PC-3 (cell line): Measurements from ENCODE around the gene CHMP6. TPM values are rescaled to one million over a fixed set of nuclear protein-coding genes. Genes with fewer than 3 reads are reported as not detected.

Experiments used
- ATAC-seq: fragments of 200-7000 bp; cut with Tn5 transposase; 2 replicates; pipeline ENCODE4 v1.9.1; 2020; ENCODE audit warnings: mild to moderate bottlenecking, moderate library complexity
- BruUV-seq: library from RNA; stranded (reverse); fragments of 400-500 nt; replicated peaks from 2 replicates; lab custom pipeline; 2021; lab: Mats Ljungman, UMichigan
- CTCF ChIA-PET: fragments of 300-600 bp; sonication (Branson Sonifier 250); formaldehyde crosslinking; loops from one replicate; lab custom pipeline; 2022; ENCODE audit warnings: antibody characterized with exemption; lab: Charles Lee
- POLR2A ChIA-PET: fragments of 300-600 bp; sonication (Branson Sonifier 250); formaldehyde crosslinking; loops from one replicate; lab custom pipeline; 2022; ENCODE audit warnings: antibody characterized with exemption; ENCODE audit not compliant: unreplicated experiment; lab: Charles Lee
- DNase-seq: peaks from one replicate; pipeline ENCODE4 v3.0.0-alpha.2; 2015
- H2AFZ ChIP-seq: fragments of 300-600 bp; sonication (generic); 2 replicates; pipeline ENCODE4 v1.6.0; 2016; ENCODE audit warnings: antibody characterized with exemption, low read length
- H3F3A ChIP-seq: fragments of 300-600 bp; sonication (generic); one replicate; pipeline ENCODE4 v1.6.0; 2017; ENCODE audit warnings: antibody characterized with exemption, low read length, control low read depth, mild to moderate bottlenecking; ENCODE audit not compliant: unreplicated experiment
- H3K27ac ChIP-seq: fragments of 300-600 bp; sonication (generic); 2 replicates; pipeline ENCODE4 v1.5.1; 2016; ENCODE audit warnings: mild to moderate bottlenecking, low read length
- H3K27me3 ChIP-seq: fragments of 300-600 bp; sonication (generic); 2 replicates; pipeline ENCODE4 v1.6.1; 2016; ENCODE audit warnings: low read length, mixed read lengths
- H3K36me3 ChIP-seq: fragments of 300-600 bp; sonication (generic); 2 replicates; pipeline ENCODE4 v1.6.1; 2016; ENCODE audit warnings: low read depth, mixed run types, low read length, mixed read lengths
- H3K4me1 ChIP-seq: fragments of 300-600 bp; sonication (generic); 2 replicates; pipeline ENCODE4 v1.5.1; 2016; ENCODE audit warnings: low read length; ENCODE audit not compliant: insufficient read depth
- H3K4me2 ChIP-seq: fragments of 300-600 bp; sonication (generic); 2 replicates; pipeline ENCODE4 v1.6.0; 2016; ENCODE audit warnings: low read length
- H3K4me3 ChIP-seq: fragments of 300-600 bp; sonication (generic); 2 replicates; pipeline ENCODE4 v1.5.1; 2016; ENCODE audit warnings: mild to moderate bottlenecking, low read length, mixed read lengths
- H3K79me2 ChIP-seq: fragments of 300-600 bp; sonication (generic); 2 replicates; pipeline ENCODE4 v1.6.1; 2017; ENCODE audit warnings: low read length, mixed read lengths
- H3K9ac ChIP-seq: fragments of 300-600 bp; sonication (generic); 2 replicates; pipeline ENCODE4 v1.6.0; 2016; ENCODE audit warnings: mild to moderate bottlenecking, low read length
- H3K9me2 ChIP-seq: fragments of 300-600 bp; sonication (generic); replicated peaks from 2 replicates; pipeline ENCODE4 v1.6.1; 2016; ENCODE audit warnings: mixed run types, low read length, mixed read lengths
- H3K9me3 ChIP-seq: fragments of 300-600 bp; sonication (generic); 2 replicates; pipeline ENCODE4 v1.6.1; 2016; ENCODE audit warnings: low read length, mixed read lengths
- H4K20me1 ChIP-seq: fragments of 300-600 bp; sonication (generic); 2 replicates; pipeline ENCODE4 v1.6.1; 2016; ENCODE audit warnings: low read length, mixed read lengths
- CTCF ChIP-seq: fragments of 300-600 bp; sonication (generic); conservative IDR thresholded peaks from 2 replicates; pipeline ENCODE4 v1.5.1; 2017; ENCODE audit warnings: antibody characterized with exemption, low read depth, mild to moderate bottlenecking, low read length
- EZH2 ChIP-seq: fragments of 300-600 bp; sonication (generic); IDR thresholded peaks from one replicate; pipeline ENCODE4 v1.6.1; 2017; ENCODE audit warnings: antibody characterized with exemption, mild to moderate bottlenecking, low read length; ENCODE audit not compliant: unreplicated experiment
- EZH2phosphoT487 ChIP-seq: fragments of 300-600 bp; sonication (generic); IDR thresholded peaks from 2 replicates; pipeline ENCODE4 v1.6.1; 2018; ENCODE audit warnings: mild to moderate bottlenecking, antibody characterized with exemption, low read length, borderline replicate concordance
- intact Hi-C: fragments of 100-400 bp; cut with micrococcal nuclease; formaldehyde crosslinking; loops from 2 replicates; pipeline ENCODE4 v1.9.0; 2023
- total RNA-seq: library from RNA; depleted of rRNA; stranded (reverse); fragments of >200 nt; gene quantifications from 2 replicates; pipeline ENCODE4 v1.2.3, GENCODE V29; 2014

Gene CHMP6
- total RNA-seq, 1 experiment from 2014 or later = 26.1 TPM

- ChIA-PET CTCF (no interaction called here), POLR2A (no interaction called here)
- Histone ChIP-seq H3K4me2 (no peak overlapping the region), H3K9me3 (no peaks in the 10 kb centered on the region), H3K9ac (no peak overlapping the region), H4K20me1 (no peaks in the 10 kb centered on the region), H3F3A (no peaks in the 10 kb centered on the region), H3K4me3 (no peak overlapping the region), H3K36me3 (no peaks in the 10 kb centered on the region; the same call in 1 of the 2 replicates), H3K79me2 (no peaks in the 10 kb centered on the region), H2AFZ (no peak overlapping the region), H3K9me2 (no peaks in the 10 kb centered on the region), H3K27me3 (no peaks in the 10 kb centered on the region), H3K4me1 (no peaks in the 10 kb centered on the region), H3K27ac (no peak overlapping the region)
- BruUV-seq = no TSS peak
- no peak for TF ChIP-seq EZH2
- no peak for TF ChIP-seq EZH2phosphoT487
- TF ChIP-seq CTCF = no peak
- intact Hi-C loops = no loop called here
- ATAC-seq (no peak), DNase-seq (no peak)
Measured at GRCh38 chr17:80948019-80948975, 43.3 kb upstream of the CHMP6 start.

DNA sequence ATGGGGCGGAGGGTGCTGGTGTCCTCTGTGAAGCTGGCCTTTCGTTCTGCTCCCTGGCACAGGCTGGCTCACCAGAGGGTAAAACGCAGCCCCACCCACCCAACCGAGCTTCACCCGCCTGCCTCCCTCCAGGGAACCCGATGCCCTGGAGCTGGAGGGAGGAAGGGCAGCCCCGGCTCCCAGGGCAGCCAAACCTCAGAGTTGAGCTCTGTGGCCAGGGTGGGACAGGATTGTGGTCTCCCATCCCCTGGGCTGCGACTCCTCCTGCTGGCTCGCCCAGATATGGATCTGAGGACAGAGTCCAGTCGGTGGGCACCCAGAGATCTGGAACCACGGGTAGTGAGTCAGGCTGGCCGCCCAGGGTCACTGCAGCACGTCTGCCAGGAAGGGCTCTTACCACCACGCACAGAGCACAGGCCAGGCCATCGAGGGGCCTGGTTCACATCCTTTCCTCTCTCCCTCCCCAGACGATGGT, 42.6 kb upstream of the CHMP6 start:
- ChIA-PET POLR2A (no interaction called here), CTCF (no interaction called here)
- H4K20me1 ChIP-seq = no peaks in the 10 kb centered on the region
- no peak overlapping the region for H3K4me3 ChIP-seq
- H3K27ac ChIP-seq = no peak overlapping the region
- ATAC-seq (no peak), DNase-seq (no peak)
- intact Hi-C loops = no loop called here
- H3F3A ChIP-seq = no peaks in the 10 kb centered on the region
- H3K79me2 ChIP-seq = no peaks in the 10 kb centered on the region
- H3K4me2 ChIP-seq = no peak overlapping the region
- no peak overlapping the region for H2AFZ ChIP-seq
- no peaks in the 10 kb centered on the region for H3K4me1 ChIP-seq
- H3K27me3 ChIP-seq = no peaks in the 10 kb centered on the region
- no peak overlapping the region for H3K9ac ChIP-seq
- no TSS peak for BruUV-seq
- no peaks in the 10 kb centered on the region; the same call in 1 of the 2 replicates for H3K36me3 ChIP-seq
- TF ChIP-seq EZH2phosphoT487 (no peak), CTCF (no peak), EZH2 (no peak)
- no peaks in the 10 kb centered on the region for H3K9me2 ChIP-seq
- H3K9me3 ChIP-seq = no peaks in the 10 kb centered on the region
